Measurements from ENCODE around the gene MSTO1.

GRCh38 chr1:155609515-155610256 lies at the start of gene MSTO1:
- TF ChIP-seq CTCF (conservative IDR thresholded peaks at IDR 0.05; ENCODE audit: low read depth, low read length) (no peak), EZH2 (IDR thresholded peaks at IDR 0.05; ENCODE audit: borderline replicate concordance, low read depth, low read length, poor library complexity, severe bottlenecking) (no peak)
